ENCODE data around the gene GRN. TPM values are rescaled to one million over a fixed set of nuclear protein-coding genes. Genes with fewer than 3 reads are reported as not detected.

Gene GRN
- 232 TPM for total RNA-seq

GRCh38 chr17:44344939-44345453, at the start of gene GRN:
Gene GRN (plus strand): TSS chr17:44345302. CDS start chr17:44349165, 3,863 bp downstream.

DNA sequence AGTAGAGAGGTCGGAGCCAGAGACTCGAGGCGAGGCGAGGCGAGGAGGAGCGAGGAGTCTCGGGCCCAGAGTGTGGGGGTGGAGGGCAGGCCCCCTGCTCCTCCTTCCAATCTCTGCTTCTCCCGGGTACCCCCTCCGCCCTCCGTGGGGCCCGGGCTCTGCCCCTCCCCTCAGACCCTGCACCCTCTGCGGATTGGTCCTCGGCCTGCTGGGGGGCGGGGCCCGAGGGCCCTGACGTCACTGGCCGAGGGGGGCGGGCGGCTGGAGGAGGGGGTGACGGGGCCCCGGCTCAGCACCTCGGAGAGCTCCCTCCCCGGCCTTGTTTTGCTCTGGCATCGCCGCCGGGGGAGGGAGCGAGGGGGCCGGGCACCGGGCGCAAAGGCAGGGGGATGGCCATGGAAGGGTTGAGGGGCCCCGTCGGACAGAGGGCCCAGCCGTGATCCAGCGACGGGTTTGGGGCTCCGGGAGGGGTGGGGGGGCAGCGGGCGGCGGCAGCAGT, 36.7 kb upstream of the GRN start, which contains the start of gene RUNDC3A:
Gene RUNDC3A, plus strand, starts transcription at position 282 of the 499 bp plus-strand sequence. CDS start 232 bp downstream, outside the sequence.

GRCh38 chr17:44324571-44325275, 20.4 kb upstream of the GRN start, which contains the start of gene SLC25A39:
Gene SLC25A39 (minus strand): TSS chr17:44324823. CDS start chr17:44323562, 1,261 bp downstream.

DNA sequence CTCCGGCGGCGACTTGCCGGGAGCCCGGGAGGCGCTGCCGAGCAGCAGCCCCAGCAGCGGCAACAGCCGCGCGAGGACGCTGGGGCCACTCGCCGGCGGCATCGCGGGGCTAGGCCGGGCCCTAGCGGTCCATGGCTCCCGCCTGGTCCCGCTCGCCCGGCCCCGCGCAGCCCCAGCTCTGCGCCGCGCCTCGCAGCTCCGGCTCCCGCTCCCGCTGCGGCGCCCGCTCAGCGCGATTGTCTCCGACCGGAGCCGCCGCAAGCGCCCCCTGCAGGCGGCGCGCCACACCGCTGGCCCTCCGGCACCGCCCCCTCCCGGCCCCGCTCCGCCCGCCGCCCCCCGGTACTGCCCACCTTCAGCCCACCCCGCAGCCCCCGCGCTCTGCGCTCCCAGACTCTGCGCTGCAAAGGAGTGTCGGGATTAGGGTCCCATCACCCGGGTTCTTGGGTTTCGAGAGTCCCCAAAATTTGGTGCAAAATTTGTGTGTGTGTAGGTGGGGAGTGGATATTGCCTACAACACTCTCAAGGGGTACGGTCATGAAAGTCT, 18.6 kb downstream of the GRN start, which contains the start of gene FAM171A2:
Gene FAM171A2, minus strand, starts transcription at position 241 of the 547 bp plus-strand sequence. Its CDS starts 139 bp downstream, at position 102.

DNA sequence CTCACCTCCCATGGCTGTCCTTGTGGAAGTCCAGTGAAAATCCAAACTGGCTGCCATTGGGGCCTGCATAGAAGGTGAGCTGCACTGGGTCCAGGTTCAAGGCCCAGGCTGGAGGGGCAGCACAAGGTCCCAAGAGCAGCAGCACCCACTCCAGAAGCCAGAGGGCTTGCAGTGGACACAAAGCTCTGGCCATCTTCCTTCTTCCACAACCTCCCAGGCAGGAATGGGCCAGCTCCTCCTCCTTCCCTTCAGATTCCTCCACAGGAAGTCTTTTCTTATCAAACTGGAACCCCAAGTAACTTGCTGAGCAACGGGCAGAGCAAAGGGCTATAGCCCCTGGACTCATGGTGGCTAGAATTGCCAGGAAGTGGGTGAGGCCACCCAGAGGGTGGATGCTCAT, 44.2 kb downstream of the GRN start, which contains the start of gene ITGA2B:
Gene ITGA2B, minus strand, starts transcription at position 369 of the 400 bp plus-strand sequence. Its CDS starts 176 bp downstream, at position 193.

Small RNA genes within 50 kb of the gene (small RNA-seq; reads per million reads assigned to genes)
- gene RF00012 (ENCODE audit: low replicate concordance) (not detected), gene RNU6-453P (ENCODE audit: low replicate concordance) (not detected)

Other genes starting within 250 kb of the GRN start
- gene HDAC5, start 221.7 kb upstream of the GRN start, total RNA-seq = 74.9 TPM
- gene HROB, start 203.4 kb upstream of the GRN start, total RNA-seq = 2.5 TPM
- gene ASB16, start 174.6 kb upstream of the GRN start, total RNA-seq = 5.7 TPM
- 36.3 TPM for gene TMUB2, start 158.3 kb upstream of the GRN start, total RNA-seq
- 34.6 TPM for gene ATXN7L3, start 145.4 kb upstream of the GRN start, total RNA-seq
- gene UBTF, start 125.6 kb upstream of the GRN start, total RNA-seq = 75.9 TPM
- gene SLC4A1, start 77.2 kb upstream of the GRN start, total RNA-seq = 72.8 TPM
- gene RUNDC3A, start 36.7 kb upstream of the GRN start, total RNA-seq = 6.0 TPM
- 168 TPM for gene SLC25A39, start 20.5 kb upstream of the GRN start, total RNA-seq
- 24.0 TPM for gene FAM171A2, start 18.6 kb downstream of the GRN start, total RNA-seq
- gene ITGA2B, start 44.3 kb downstream of the GRN start, total RNA-seq = 9.3 TPM
- gene GPATCH8, start 158.1 kb downstream of the GRN start, total RNA-seq = 40.3 TPM
- gene FZD2, start 212.2 kb downstream of the GRN start, total RNA-seq = 37.4 TPM

Data from metanephros (tissue), 2 donors.